Stimulated activated CD4-positive, alpha-beta T cell treated with anti-CD3 and anti-CD28 coated beads, Interleukin-1b, Interleukin-23, amount 100 ng/mL, for 24 hours (primary cell): ENCODE measurements around the gene UTRN.

Source experiments
- DNase-seq, 4 experiments: peaks; one replicate each; pipeline ENCODE4 v3.0.0-alpha.2; 2020; ENCODE audit warnings: low read depth in 4 of 4, low spot score in 1 of 4

The UTRN gene

GRCh38 chr6:144284783-144285547, at the start of gene UTRN:
TSS of gene UTRN (plus strand) at chr6:144285335. CDS start at chr6:144291829, 6,494 bp downstream.
- DNase-seq = peak; percentile 11 to 48 (median 19)

DNA sequence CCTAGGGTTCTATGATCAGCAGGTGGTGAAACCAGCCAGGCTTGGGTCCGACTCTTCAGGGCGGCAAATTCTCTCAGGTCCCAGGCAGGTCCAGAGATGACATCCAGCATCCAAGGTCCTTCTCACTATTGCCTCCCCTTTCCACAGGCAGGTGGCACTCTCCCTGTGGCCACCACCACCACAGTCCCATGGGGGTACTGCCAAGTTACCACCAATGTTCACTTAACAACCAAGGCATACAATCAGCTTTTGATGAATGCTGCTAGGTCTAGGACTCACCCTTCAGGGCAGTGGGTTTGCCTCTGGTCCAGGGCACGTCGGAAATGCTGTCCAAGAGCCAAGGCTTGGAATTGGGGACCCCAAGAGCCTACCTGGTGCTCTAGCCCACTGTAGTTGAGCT, 40.4 kb upstream of the UTRN start:
- no peak for DNase-seq

DNA sequence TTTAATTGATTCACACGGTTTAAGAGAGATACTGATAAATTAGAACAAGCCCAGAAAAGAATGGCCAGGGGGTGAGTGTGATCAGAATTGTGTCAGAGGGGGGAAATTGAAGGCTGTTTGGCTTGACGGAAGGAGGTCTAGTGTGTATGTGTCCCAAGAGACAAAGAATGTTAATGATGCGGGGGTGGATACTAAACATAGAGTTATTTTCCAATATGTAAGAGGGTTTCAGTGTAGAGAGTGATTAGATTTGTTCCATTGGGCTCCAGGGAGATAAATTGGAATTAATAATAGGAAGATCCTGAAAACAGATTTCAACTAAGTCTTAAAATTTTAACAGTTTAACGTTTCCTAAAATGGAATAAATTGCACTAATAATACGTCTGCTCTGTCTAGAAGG, 38.1 kb upstream of the UTRN start:
- no peak for DNase-seq

- no peak for DNase-seq
These were observed 37.1 kb upstream of the UTRN start for GRCh38 chr6:144248003-144248402.

DNA sequence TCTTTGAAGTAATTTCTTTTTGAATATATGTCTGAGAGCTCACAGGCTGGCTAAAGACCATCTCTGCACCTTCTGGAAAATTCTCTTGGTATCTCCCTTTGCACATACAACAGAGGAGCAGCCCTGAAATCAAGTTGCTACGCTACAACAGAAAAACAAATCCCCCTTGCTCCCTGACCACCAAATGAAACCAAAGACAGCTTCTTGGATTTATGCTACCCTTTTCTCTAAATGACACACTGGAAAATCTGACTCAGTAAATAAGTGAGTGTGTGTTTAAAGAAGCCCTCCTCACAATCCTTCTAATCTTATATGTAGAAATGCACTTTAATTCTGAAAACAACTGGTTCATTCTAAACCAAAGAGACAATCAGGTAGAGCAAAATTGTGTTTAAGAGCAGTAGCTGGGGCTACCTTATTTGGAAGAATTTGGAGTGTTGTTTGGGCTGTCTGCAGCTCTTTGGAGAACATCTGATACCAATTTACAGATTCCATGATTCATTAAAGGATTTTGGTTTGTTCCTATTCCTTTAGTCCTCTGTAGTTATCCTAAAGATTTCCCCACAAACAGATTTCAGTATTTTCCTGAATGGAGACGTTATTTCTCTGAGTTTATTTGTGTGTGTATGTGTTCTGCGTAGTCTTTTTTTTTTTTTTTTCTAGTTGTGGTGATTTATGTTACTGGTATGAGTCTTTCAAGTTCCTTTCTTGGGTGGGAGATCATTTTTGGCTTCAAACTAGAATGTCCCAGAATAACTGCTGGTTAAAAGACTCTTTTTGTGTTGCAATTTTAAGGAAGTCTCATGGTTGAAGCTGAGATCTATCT, 36.4 kb upstream of the UTRN start:
- no peak for DNase-seq

DNA sequence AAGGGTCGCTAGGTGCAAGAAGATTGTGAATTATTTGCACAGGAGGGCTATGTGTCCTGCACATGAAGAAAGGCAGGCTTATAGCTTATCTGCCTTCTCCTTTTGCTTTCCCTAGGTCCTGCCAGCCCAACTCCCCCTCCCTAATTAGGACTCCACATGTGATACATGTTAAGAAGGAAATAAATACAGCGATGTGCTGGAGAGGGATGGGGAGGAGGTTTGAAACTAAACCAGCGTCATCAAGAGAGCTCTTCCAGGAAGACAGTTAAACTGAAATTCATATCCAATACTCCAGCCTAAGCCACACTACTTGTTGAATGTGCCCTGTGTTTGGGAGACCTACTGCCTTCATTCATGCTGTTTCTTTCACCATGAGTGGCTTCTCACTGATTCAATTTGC, 34.9 kb upstream of the UTRN start:
- no peak for DNase-seq

GRCh38 chr6:144252259-144252658, 32.9 kb upstream of the UTRN start:
- DNase-seq = no peak

DNA sequence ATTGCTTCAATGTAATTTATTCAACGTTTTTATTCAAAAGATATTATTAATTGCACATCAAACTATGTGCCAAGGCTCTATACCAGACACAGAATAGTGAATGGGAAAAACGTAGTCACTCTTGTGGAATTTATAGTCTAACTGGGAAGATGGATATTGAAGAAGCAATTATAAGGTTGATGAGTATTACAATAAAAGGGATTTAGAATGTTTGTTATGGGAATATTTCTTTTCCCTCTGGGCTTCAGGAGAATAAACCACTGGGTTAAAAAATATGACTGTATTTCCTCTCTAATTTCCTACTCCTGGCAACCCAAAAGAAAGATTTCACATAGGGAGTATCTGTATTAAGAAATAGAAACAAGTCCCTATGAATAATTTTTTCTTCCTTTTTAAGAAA, 25.1 kb upstream of the UTRN start:
- DNase-seq = no peak

GRCh38 chr6:144262470-144263369, 22.4 kb upstream of the UTRN start:
- no peak for DNase-seq

DNA sequence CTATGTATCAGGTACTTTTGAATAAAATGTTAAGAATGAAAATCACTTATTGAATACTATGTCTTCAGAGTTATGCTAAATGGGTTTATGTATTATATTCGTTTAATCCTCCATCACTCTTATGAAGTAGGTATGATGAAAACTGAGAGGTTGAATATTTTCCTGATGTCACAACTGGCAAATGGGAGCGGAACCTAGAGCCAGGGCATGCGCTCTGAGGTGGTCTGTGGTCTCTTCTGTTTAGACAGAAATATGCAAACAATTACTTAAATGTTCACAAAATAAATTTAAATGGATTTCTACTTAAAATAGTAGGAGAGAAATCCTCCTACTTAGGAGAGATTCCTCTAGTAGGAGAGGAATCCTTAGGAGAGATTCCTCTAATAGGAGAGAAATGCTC, 21.3 kb upstream of the UTRN start:
- no peak for DNase-seq

GRCh38 chr6:144264270-144265060, 20.7 kb upstream of the UTRN start:
- no peak for DNase-seq

DNA sequence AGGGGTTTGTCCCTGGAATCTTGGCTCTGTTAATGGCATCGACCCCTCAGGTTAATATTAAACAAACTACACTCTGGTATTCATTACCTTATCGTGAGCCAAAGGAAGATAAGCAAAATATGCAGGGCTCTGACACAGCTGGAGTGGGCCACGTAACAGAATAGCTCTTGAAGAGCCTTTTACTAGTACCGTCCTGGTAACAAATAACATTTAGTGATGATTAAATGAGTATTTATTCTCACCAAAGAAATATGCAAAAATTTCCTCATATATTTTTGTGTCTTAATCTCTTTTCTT, 20.1 kb upstream of the UTRN start:
- no peak for DNase-seq

GRCh38 chr6:144265390-144265789, 19.7 kb upstream of the UTRN start:
- no peak for DNase-seq

DNA sequence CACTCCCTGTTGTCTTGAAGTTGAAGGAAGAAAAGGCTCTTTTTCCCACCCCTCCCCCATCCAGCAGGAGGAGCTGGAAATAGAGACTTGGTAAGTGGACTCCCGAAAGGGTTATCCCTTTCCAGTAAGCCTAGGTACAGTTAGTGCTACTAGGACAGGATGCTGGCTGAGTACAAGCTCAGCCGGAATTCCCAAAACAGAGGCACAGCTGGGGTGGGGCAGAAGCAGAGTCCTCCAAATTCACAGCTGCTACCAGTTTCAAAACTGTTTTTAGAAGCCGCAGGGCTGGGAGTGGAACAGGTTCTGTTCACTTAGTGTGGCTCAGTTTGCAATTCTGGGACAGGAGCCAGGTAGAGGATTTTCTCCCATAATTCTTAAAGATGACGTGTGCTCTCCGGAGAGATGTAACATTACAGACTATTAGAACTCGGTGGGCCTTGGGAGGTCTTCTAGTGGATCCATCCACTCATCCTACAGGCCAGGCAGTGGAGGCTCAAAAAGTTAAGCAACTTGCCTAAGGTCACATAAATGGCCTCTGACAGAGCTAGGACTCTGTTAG, 19.0 kb upstream of the UTRN start:
- DNase-seq = no peak

- no peak for DNase-seq
These were observed 16.3 kb upstream of the UTRN start for GRCh38 chr6:144268794-144269349.

- DNase-seq = no peak
These were observed 8.0 kb upstream of the UTRN start for GRCh38 chr6:144277174-144277573.

- DNase-seq = no peak
These were observed 7.4 kb upstream of the UTRN start for GRCh38 chr6:144277605-144278227.

DNA sequence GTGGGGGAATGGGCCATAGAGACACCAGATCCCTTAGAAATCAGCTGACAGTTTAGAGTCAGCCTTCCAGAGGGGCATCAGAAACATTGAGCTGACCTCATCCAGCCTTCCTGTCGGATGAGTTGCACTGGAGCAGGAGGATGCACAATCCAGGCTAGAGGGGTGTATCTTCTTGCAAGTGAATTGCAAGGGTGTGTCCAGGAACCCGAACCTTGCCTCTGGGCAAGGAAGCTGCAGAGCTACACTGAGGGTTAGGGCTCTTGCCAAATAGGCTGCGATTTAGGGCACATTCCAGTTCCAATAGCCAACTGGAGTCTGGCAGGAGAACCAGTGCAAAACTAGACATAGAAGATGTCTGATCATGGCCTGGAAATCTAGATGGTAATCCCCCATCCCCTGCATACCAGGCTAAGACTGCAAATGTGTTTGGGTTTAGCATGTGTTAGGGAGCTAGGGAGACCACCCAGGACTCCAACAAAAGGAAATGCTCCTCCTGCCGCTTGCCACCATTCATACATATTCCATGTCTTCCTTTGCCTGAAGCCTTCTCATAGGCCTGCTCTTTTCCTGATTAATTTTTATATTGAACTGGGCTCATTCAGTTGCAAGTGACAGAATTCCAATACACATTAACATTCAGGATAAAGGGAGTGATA, 6.3 kb upstream of the UTRN start:
- DNase-seq = no peak

DNA sequence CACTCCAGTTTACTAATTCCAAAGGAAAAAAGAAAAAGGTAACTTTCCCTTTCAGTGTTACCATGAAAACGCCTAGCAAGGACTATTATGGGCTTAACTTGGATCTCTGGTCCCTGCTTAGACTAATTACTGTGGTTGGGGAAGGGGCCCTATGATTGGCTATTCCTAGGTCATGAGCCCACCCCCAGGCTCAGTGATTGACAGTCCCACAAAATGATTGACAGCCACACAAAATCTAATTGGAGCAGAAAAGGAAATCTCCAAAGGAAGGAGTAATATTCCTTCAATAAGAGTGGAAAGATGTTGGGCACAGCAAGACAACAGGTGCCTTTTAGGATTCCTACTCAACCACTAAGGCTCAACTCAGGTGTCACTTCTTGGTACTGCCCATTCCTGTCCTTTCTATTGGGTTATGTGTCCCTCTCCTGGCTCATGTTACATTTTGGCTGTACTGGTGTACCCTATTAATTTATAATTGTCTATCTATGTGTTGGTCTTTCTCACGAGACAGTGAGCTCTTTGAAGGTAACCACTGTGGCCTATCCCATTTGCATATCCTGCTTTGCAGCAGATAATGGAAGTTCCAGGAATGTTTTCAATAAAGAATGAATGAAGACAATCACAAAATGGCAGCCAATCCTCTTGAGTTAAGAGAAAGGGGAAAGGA, 5.5 kb upstream of the UTRN start:
- DNase-seq = no peak
